GM21529 (cell line): Measurements from ENCODE around the gene NAB1.
A peak's percentile ranks its signal among the peaks of the same experiment; 100 is the strongest.
"Not testable (repeated sequence)": the region's sequence is repeated elsewhere in the genome, so short reads cannot be mapped to it uniquely, and the experiment has no call there.

Experiments
- ATAC-seq: cut with Tn5 transposase; IDR thresholded peaks from one replicate; pipeline ENCODE4 v1.9.1; 2021; ENCODE audit not compliant: unreplicated experiment

The NAB1 gene

DNA sequence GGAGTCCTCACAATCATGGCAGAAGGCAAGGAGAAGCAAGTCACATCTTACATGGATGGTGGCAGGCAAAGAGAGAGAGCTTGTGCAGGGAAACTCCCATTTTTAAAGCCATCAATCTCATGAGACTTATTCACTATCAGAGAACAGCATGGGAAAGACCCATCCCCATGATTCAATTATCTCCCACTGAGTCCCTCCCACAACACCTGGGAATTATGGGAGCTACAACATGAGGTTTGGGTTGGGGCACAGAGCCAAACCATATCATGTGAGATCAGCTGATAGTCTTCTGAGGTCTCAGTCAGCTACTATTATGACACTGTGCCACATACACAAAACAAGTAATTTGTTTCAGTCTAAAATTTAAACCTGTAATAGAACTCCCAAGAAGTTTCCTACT lies 59.8 kb downstream of the NAB1 start:
- not testable (repeated sequence) for ATAC-seq

DNA sequence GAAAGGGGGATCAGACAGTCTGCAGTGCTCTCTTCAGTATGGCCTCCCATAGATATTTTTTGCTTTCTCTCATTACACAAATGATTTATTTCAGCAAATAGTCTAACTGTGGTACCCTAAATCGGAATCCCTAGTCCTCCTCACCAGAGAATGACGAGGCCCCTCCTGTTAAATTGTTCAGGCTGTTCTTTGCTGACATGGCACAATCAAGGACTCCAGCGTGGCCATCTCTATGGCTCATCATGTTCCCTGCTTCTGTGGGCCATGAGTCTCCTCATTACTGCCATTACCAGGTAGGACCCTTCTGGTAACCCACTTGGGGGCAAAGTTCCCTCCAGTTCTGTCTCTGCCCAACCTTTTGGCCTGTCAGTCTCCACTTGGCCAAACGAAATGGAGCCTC lies 62.2 kb downstream of the NAB1 start:
- no peak for ATAC-seq

DNA sequence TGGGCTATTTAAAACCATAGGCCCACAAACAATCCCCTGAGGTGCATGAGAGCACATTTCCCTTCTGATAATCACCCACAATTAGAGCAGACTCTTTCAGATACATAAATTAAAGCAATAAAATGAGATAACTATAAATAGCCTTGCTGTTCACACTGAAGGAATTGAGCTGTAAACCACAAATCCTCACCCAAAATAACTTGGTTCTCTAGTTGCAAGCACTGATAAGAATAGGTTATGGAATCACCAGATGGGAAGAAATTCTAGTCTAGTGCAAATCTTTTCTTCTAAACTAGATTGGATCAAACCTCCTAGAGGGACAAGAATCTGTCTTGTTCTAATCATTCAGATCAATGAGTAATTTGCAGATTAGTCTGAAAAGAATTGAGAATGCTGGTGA lies 64.6 kb downstream of the NAB1 start:
- no peak for ATAC-seq

DNA sequence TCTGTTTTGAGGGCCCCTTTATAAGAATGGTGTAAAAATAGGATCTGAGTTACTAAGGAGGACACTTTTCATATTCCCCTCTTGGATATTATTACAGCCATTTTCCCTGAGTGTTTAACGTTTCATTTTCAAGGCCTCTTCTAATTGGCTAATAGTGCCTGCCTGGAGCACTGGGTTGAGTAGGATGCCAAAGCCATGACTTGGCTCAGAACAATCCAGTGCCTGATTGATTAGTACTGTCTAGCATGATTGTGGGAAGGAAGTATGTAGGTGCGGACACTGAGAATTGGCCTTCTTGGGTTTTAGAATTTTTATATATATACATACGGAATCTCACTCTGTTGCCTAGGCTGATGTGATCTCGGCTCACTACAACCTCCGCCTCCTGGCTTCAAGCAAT lies 66.1 kb downstream of the NAB1 start:
- no peak for ATAC-seq

DNA sequence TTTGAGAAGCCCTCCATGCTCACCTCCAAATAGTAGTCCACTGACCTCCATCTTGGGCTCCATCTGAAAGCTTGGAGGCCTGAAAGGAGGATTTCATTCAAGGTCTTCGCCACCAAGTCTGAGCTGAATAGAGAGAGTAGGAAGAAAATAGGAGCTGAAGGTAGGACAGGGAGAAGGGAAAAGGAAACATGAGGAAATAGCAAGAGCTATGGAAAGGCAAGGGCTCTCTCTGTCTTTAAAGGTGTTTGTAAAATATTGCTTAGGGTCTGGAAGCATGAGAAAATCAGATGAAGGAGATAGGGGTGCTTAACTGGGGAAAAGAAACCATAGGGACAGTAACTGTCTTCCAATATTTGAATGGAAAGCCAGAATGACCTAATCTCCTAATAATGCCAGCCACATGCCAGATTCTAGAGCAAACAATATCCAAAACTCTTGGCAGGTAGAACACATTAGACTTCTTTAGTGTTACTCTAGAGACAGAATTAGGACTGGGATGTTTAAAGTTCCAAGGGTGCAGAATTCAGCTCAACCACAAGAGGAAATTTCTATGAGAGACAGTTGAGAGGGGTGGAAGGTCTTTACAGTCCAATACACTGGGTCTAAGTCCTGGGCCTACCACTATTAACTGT lies 67.4 kb downstream of the NAB1 start:
- no peak for ATAC-seq

DNA sequence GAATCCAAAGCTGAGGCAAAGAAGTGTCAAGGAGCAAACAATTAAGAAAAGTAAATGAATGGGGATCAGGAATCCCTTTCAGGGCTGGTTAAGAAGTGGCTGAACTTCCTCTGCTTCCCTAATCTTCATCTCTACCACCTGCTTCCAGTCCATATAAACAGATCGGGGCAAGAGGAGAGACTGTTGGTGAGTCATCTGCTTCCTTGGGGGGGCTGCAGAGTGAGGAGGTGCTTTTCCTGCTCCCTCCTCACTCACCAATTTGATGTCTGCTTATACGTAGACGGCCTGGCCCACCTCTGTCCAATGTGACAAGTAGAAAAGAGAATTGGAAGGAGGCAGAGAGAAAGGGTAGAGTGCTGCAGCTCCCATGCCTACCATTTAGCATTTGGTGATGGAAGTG lies 68.4 kb downstream of the NAB1 start:
- ATAC-seq: no peak

DNA sequence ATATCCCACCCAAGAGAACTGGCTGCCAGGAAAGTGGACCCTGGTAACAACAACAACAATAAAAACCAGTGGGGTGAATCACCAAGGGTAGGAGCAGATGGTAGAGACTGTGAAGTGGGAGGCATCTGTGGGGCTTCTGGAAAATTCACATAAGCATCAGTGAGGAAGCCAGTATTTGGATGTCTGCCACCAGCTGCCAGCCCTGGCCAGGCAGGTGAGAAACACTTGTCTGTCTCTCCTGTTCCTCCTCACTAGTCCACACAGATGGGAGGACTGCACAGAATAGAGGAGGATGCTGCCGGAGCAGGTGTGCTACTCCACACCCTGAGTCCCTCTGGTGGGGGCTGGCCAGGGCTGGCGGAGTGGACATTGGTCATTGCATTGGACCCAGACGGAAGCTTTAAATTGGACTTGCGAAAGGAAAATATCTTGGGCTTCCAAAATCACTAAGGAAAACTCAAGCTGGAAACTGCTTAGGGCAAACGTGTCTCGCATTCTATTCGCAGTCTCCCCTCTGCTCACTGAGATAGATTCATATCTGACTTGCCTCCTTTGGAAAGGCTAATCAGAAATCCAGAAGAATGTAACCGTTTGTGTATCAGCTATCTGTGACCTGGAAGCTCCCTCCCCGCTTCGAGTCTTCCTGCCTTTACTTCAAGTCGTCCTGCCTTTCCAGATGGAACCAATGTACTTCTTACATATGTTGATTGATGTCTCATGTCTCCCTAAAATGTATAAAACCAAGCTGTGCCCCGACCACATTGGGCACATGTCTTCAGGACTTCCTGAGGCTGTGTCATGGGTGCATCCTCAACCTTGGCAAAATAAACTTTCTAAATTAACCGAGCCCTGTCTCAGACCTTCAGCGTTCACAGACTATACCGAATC lies 69.1 kb downstream of the NAB1 start:
- ATAC-seq: no peak

DNA sequence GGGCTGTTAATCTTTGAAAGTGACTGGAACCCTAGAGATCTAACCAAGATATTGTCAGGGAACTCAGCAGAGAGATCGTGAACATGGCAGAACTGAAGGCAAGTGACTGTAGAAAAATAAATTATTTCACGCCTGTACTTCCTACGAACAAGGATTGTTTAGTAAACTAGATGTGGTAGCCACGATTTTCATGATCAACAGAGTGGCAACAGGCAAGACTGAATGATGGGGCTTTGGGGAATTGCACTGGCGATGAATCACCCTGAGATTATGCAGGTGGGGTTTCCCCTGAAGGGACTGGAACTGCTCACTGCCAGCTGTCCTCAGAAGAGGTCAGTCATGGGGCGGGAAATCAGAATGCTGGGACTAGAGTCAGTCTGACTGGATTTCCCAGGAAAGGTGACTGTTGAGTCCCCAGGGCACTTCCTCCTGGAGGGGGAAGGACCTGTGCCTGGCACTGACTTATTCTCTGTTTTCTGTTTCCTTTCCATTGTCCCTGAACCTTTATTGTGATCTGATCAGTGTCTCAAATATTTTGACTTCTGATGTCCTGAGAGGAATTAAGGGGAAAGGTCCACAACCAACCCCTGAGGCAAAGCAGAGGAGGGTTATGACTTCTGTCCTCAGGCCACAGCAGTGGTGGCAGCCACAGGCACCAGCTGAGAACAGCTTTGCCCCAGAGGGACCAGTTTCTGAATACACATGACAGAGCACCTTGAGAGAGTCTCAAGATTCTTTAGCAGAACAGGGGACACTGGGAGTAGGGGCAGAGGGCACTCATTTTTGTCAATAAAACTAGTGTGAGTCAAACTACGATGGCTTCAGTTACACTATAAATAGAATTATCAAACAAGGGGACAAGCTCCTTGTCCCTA lies 70.0 kb downstream of the NAB1 start:
- peak; percentile 63 for ATAC-seq

DNA sequence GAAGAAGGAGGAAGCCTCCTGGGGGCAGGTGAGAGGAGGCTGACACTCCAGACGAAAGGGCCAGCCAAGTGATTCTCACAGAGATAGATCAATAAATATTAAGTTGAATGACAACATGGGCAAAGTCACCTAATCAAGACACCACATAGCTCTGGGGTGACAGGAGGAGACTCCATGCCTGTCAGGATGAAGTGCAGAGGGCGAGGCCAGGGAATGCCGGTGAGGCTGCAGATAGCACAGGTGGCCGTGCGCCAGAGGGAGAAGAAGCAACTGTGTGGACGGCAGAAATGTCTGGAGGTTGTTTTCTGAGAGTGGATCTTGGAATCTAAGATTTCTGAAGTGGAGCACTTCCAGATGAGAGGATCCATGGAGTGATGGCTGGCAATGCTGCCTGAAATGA lies 71.4 kb downstream of the NAB1 start:
- no peak for ATAC-seq

DNA sequence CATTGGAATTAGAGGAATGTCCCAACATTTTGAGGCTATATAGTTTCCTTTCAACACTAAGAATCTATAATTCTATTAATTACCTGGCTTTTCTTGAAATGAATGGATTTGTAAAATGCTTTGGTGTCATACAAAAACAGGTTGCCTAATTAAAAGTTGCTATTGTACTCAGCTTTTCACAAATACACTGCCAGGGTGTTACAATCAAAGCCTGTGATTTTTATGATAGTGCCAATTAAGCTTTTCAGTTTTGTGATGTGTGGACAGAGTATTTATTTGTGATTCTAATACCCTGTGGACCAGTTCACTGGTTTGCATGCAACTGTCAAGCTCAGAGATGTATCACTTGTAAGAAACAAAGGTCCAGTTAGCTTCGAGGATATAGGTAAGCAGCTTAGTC lies 71.8 kb downstream of the NAB1 start:
- no peak for ATAC-seq

DNA sequence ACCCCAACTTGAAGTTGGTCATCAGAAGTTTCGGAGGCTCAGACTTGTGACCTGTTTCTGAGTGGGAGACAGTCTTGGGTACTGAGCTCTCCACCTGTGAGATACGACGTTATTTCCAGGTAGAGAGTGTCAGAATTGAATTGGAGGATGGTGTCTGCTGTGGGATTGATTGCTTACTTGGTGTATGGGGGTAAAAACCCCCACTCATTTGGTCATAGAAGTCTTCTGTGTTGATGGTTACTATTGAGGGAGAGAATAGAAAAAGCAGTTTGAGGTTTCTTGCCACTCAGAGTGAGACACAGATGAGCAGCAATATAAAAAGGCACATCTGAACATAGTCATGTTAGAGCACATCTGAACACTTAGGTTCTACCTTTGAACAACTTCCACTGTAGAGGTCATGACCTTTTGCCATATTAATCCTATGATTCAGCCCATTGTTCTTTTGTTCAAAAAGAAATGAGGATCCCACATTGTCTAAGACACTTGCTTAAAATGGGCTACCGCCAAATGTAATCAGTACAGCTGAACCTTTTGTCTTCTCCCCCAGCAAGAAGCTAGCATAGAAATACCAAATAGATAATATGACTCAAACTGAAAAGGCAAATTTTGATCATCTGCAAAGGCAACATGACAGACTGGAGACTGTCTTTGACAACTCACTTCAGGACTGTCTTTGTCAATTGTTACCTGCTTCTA lies 73.3 kb downstream of the NAB1 start:
- peak; percentile 58 for ATAC-seq

DNA sequence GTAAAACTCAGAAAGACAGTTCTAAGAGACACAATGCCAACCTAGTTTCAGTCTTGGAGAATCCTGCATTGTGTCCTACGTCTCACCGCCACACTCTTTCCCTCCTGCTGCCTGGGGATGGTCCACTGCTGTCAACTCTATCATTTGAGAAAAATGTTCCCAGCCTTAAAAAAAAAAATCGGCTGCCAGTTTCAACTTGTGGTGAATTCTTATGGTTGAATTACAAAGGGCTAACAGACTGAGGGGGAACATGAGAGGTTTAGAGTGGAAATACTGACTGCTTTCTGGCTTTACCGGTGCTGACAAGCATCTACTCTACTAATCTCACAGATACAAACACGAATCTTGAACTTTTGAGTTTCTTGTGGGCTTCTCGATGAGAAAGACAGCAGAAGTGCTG lies 74.0 kb downstream of the NAB1 start:
- ATAC-seq: peak; percentile 8

DNA sequence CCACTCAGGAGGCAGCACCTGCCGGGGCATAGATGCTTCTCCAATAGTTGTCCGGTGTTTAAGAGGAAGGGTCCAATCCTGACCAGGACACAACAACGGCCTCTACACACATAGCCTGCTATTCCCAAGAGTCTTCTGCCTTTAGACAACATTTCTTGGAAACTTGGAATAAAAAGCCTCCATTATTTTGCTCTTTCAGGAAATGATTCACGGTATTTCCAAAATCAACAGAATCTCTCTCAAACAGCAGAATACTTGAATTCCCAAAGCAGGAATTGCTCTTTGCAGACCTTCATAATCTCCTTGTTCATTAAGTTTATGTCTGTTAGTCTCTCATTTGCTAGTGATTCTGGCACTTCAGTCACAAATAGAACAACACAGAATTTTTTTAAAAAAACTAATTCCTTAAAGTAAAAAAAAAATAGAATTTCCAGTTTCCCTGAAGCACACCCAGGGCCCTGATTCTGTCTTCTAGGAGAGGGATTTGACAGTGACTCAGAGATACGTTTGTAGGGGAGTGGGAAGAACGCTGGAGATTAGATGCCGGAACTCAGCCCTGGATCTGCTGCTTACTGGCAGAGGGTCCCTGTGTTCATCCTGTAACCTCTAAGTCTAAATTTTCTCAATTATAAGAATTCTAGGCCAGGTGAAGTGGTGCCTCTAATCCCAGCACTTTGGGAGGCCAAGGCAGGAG lies 74.7 kb downstream of the NAB1 start:
- no peak for ATAC-seq

DNA sequence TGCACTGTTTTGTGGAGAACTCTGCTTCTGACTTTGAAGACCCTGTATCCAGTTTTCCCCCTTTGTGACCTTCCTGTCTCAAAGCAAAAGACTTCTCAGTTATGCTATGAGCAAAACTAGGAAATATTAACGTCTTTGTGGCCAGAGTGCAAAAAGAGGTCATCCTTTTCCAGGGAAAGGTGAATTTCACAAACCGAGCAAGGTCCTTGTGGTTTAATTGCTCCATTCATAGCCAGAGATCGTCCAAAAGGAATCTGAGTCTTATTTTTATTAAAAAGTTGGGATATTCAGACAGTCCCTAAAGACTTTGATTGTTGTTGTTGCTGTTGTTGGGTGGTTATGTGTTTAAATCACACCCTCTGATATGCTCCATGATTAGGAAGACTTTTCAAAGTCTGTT lies 77.4 kb downstream of the NAB1 start:
- no peak for ATAC-seq

DNA sequence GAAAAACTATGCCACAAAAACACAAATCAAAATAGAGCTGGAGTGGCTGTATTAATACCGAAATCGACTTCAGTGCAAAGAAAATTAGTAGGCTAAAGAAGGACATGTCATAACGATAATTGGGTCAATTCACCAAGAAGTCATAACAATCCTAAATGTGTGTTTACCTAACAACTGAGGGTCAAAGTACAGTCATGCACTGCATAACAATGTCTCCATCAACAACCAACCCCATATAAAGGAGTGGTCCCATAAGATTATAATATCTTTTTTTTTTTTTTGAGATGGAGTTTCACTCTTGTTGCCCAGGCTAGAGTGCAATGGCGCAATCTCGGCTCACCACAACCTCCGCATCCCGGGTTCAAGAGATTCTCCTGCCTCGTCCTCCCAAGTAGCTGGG lies 87.5 kb downstream of the NAB1 start:
- no peak for ATAC-seq

DNA sequence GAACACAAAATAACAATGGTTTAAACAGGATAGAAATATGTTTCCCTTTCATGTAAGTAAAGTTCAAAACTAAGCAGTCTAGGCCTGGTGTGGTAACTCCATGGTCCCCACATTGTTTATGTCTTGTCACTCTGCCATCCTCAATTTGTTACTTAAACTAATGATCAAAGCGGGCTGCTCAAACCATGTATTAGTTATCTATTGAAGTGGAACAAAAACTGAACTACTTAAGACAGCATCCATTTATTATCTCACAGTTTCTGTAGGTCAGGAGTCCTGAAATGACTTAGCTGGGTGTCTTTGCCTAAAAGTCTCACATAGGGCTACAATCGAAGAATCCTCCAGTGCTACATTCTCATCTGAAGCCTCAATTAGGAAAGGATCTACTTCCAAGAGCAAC lies 91.6 kb downstream of the NAB1 start:
- ATAC-seq: no peak
